ENCODE measurements around the gene TSEN54.

GRCh38 chr17:75473246-75473645 lies 43.1 kb upstream of the TSEN54 start:
- no peak for TF ChIP-seq CTCF (IDR thresholded peaks at IDR 0.05)
- TF ChIP-seq POLR2A (IDR thresholded peaks at IDR 0.05): no peak
